Measurements from ENCODE around the gene LRRC59.

Gene LRRC59

GRCh38 chr17:50349243-50349600 lies 48.1 kb downstream of the LRRC59 start:
- whole genome bisulfite sequencing (ENCODE audit: insufficient coverage) = 100% methylated on average over 2 of the region's 5 CpGs
- H3K4me1 ChIP-seq (ENCODE audit: control extremely low read depth in 1 of 4, control insufficient read depth in 4 of 4, insufficient read depth in 4 of 4, low read length in 3 of 4) = peaks cover 0 to 30% (median 24%) of the 10 kb centered on the region in 4 experiments
- POLR2A ChIA-PET = no interaction called here
- H3K27me3 ChIP-seq (replicated peaks in 2 of 5; ENCODE audit: control insufficient read depth in 4 of 5, insufficient read depth in 5 of 5, low read length in 4 of 5) = no peaks in the 10 kb centered on the region
- no peak overlapping the region for H3K4me3 ChIP-seq (ENCODE audit: control insufficient read depth in 1 of 7, extremely low read depth in 1 of 7, insufficient read depth in 4 of 7, low read depth in 2 of 7, low read length in 6 of 7)
- CTCF ChIA-PET = interaction anchor here (1.4 to 5.3 kb wide), 2 partner anchors 12 to 33 kb away, joined by 3 to 27 read pairs; no protein-coding TSS in a partner anchor
- DNase-seq = no peak
- peaks cover 0 to 18% (median 10%) of the 10 kb centered on the region in 4 experiments for H3K36me3 ChIP-seq (ENCODE audit: control insufficient read depth in 4 of 4, insufficient read depth in 4 of 4, low read length in 3 of 4)
- H3K9me3 ChIP-seq (ENCODE audit: control extremely low read depth in 1 of 5, control insufficient read depth in 4 of 5, insufficient read depth in 2 of 5, low read depth in 1 of 5, low read length in 4 of 5) = no peaks in the 10 kb centered on the region
- H3K27ac ChIP-seq (ENCODE audit: insufficient read depth in 1 of 2, low read depth in 1 of 2, low read length in 2 of 2, poor library complexity in 1 of 2, severe bottlenecking in 2 of 2) = no peak overlapping the region

- DNase-seq = no peak
- Histone ChIP-seq H3K4me1 (ENCODE audit: control extremely low read depth in 1 of 4, control insufficient read depth in 4 of 4, insufficient read depth in 4 of 4, low read length in 3 of 4) (peaks cover 0 to 30% (median 24%) of the 10 kb centered on the region in 4 experiments), H3K4me3 (ENCODE audit: control insufficient read depth in 1 of 7, extremely low read depth in 1 of 7, insufficient read depth in 4 of 7, low read depth in 2 of 7, low read length in 6 of 7) (no peak overlapping the region), H3K27ac (ENCODE audit: insufficient read depth in 1 of 2, low read depth in 1 of 2, low read length in 2 of 2, poor library complexity in 1 of 2, severe bottlenecking in 2 of 2) (no peak overlapping the region), H3K9me3 (ENCODE audit: control extremely low read depth in 1 of 5, control insufficient read depth in 4 of 5, insufficient read depth in 2 of 5, low read depth in 1 of 5, low read length in 4 of 5) (no peaks in the 10 kb centered on the region), H3K36me3 (ENCODE audit: control insufficient read depth in 4 of 4, insufficient read depth in 4 of 4, low read length in 3 of 4) (peaks cover 0 to 16% (median 7%) of the 10 kb centered on the region in 4 experiments), H3K27me3 (replicated peaks in 2 of 5; ENCODE audit: control insufficient read depth in 4 of 5, insufficient read depth in 5 of 5, low read length in 4 of 5) (no peaks in the 10 kb centered on the region)
- POLR2A ChIA-PET = no interaction called here
- CTCF ChIA-PET = interaction anchor here (0.9 to 5.3 kb wide), 3 partner anchors 12 to 33 kb away, joined by 3 to 27 read pairs (median 3); no protein-coding TSS in a partner anchor
- 93% methylated on average over 3 of the region's 7 CpGs for WGBS (ENCODE audit: insufficient coverage)
Measured at GRCh38 chr17:50348522-50349242, 48.6 kb downstream of the LRRC59 start.

GRCh38 chr17:50347894-50348291 lies 49.4 kb downstream of the LRRC59 start:
- Histone ChIP-seq H3K27ac (ENCODE audit: insufficient read depth in 1 of 2, low read depth in 1 of 2, low read length in 2 of 2, poor library complexity in 1 of 2, severe bottlenecking in 2 of 2) (no peak overlapping the region), H3K4me3 (ENCODE audit: control insufficient read depth in 1 of 7, extremely low read depth in 1 of 7, insufficient read depth in 4 of 7, low read depth in 2 of 7, low read length in 6 of 7) (no peak overlapping the region), H3K4me1 (ENCODE audit: control extremely low read depth in 1 of 4, control insufficient read depth in 4 of 4, insufficient read depth in 4 of 4, low read length in 3 of 4) (peaks cover 0 to 30% (median 24%) of the 10 kb centered on the region in 4 experiments), H3K36me3 (ENCODE audit: control insufficient read depth in 4 of 4, insufficient read depth in 4 of 4, low read length in 3 of 4) (peaks cover 0 to 14% (median 2%) of the 10 kb centered on the region in 4 experiments), H3K27me3 (replicated peaks in 2 of 5; ENCODE audit: control insufficient read depth in 4 of 5, insufficient read depth in 5 of 5, low read length in 4 of 5) (no peaks in the 10 kb centered on the region), H3K9me3 (ENCODE audit: control extremely low read depth in 1 of 5, control insufficient read depth in 4 of 5, insufficient read depth in 2 of 5, low read depth in 1 of 5, low read length in 4 of 5) (no peaks in the 10 kb centered on the region)
- DNase-seq = no peak
- ChIA-PET CTCF (interaction anchor here (0.9 to 5.3 kb wide), 4 partner anchors 12 to 50 kb away, joined by 3 to 27 read pairs (median 4); no protein-coding TSS in a partner anchor), POLR2A (no interaction called here)
- WGBS (ENCODE audit: insufficient coverage) = 80% methylated on average over 1 of the region's 3 CpGs

GRCh38 chr17:50347117-50347893 lies 50.0 kb downstream of the LRRC59 start:
- peaks cover 0 to 8% (median 1%) of the 10 kb centered on the region in 4 experiments for H3K36me3 ChIP-seq (ENCODE audit: control insufficient read depth in 4 of 4, insufficient read depth in 4 of 4, low read length in 3 of 4)
- H3K4me1 ChIP-seq (ENCODE audit: control extremely low read depth in 1 of 4, control insufficient read depth in 4 of 4, insufficient read depth in 4 of 4, low read length in 3 of 4) = peaks cover 0 to 30% (median 24%) of the 10 kb centered on the region in 4 experiments
- DNase-seq = no peak
- POLR2A ChIA-PET = no interaction called here
- H3K9me3 ChIP-seq (ENCODE audit: control extremely low read depth in 1 of 5, control insufficient read depth in 4 of 5, insufficient read depth in 2 of 5, low read depth in 1 of 5, low read length in 4 of 5) = no peaks in the 10 kb centered on the region
- peak overlapping the region; percentile 67 to 89 (median 82) for H3K4me3 ChIP-seq (ENCODE audit: control insufficient read depth in 1 of 7, extremely low read depth in 1 of 7, insufficient read depth in 4 of 7, low read depth in 2 of 7, low read length in 6 of 7)
- 59% methylated on average over 13 of the region's 17 CpGs for WGBS (ENCODE audit: insufficient coverage)
- no peaks in the 10 kb centered on the region for H3K27me3 ChIP-seq (replicated peaks in 2 of 5; ENCODE audit: control insufficient read depth in 4 of 5, insufficient read depth in 5 of 5, low read length in 4 of 5)
- CTCF ChIA-PET = interaction anchor here (1.0 to 1.8 kb wide), 4 partner anchors 12 to 50 kb away, joined by 3 to 12 read pairs (median 4); partner anchors contain the start of gene LRRC59
- peak overlapping the region in 1 of 2 experiments; percentile 70 for H3K27ac ChIP-seq (ENCODE audit: insufficient read depth in 1 of 2, low read depth in 1 of 2, low read length in 2 of 2, poor library complexity in 1 of 2, severe bottlenecking in 2 of 2)

- no peaks in the 10 kb centered on the region for H3K27me3 ChIP-seq (replicated peaks in 2 of 5; ENCODE audit: control insufficient read depth in 4 of 5, insufficient read depth in 5 of 5, low read length in 4 of 5)
- WGBS (ENCODE audit: insufficient coverage) = 1% methylated on average over 39 of the region's 57 CpGs
- no peaks in the 10 kb centered on the region for H3K9me3 ChIP-seq (ENCODE audit: control extremely low read depth in 1 of 5, control insufficient read depth in 4 of 5, insufficient read depth in 2 of 5, low read depth in 1 of 5, low read length in 4 of 5)
- peaks cover 0 to under 1% (median 0%) of the 10 kb centered on the region in 4 experiments for H3K36me3 ChIP-seq (ENCODE audit: control insufficient read depth in 4 of 4, insufficient read depth in 4 of 4, low read length in 3 of 4)
- peak overlapping the region in 1 of 2 experiments; percentile 70 for H3K27ac ChIP-seq (ENCODE audit: insufficient read depth in 1 of 2, low read depth in 1 of 2, low read length in 2 of 2, poor library complexity in 1 of 2, severe bottlenecking in 2 of 2)
- CTCF ChIA-PET = interaction anchor here (0.7 to 1.8 kb wide), 5 partner anchors 8 to 51 kb away, joined by 3 to 12 read pairs (median 4); partner anchors contain the start of gene LRRC59
- POLR2A ChIA-PET = interaction anchor here (0.9 kb wide), 1 partner anchor 15 kb away, joined by 3 read pairs; no protein-coding TSS in a partner anchor
- H3K4me3 ChIP-seq (ENCODE audit: control insufficient read depth in 1 of 7, extremely low read depth in 1 of 7, insufficient read depth in 4 of 7, low read depth in 2 of 7, low read length in 6 of 7) = peak overlapping the region; percentile 67 to 89 (median 82)
- DNase-seq = peak in 2 of 3 donors; percentile 23 to 71
- peaks cover 0 to 30% (median 24%) of the 10 kb centered on the region in 4 experiments for H3K4me1 ChIP-seq (ENCODE audit: control extremely low read depth in 1 of 4, control insufficient read depth in 4 of 4, insufficient read depth in 4 of 4, low read length in 3 of 4)
Measured at GRCh38 chr17:50346313-50347116, 50.8 kb downstream of the LRRC59 start.

GRCh38 chr17:50345432-50346312 lies 51.7 kb downstream of the LRRC59 start, which contains the start of gene XYLT2:
Gene XYLT2, plus strand, starts transcription at chr17:50346126. Its CDS starts 15 bp downstream, at chr17:50346141.
- Histone ChIP-seq H3K27ac (ENCODE audit: insufficient read depth in 1 of 2, low read depth in 1 of 2, low read length in 2 of 2, poor library complexity in 1 of 2, severe bottlenecking in 2 of 2) (peak within 1 kb of the TSS in 1 of 2 experiments; percentile 70), H3K4me3 (ENCODE audit: control insufficient read depth in 1 of 7, extremely low read depth in 1 of 7, insufficient read depth in 4 of 7, low read depth in 2 of 7, low read length in 6 of 7) (peak within 1 kb of the TSS; percentile 67 to 89 (median 82)), H3K9me3 (ENCODE audit: control extremely low read depth in 1 of 5, control insufficient read depth in 4 of 5, insufficient read depth in 2 of 5, low read depth in 1 of 5, low read length in 4 of 5) (no peaks in the 10 kb centered on the region), H3K36me3 (ENCODE audit: control insufficient read depth in 4 of 4, insufficient read depth in 4 of 4, low read length in 3 of 4) (no peaks in the 10 kb centered on the region), H3K27me3 (replicated peaks in 2 of 5; ENCODE audit: control insufficient read depth in 4 of 5, insufficient read depth in 5 of 5, low read length in 4 of 5) (no peaks in the 10 kb centered on the region), H3K4me1 (ENCODE audit: control extremely low read depth in 1 of 4, control insufficient read depth in 4 of 4, insufficient read depth in 4 of 4, low read length in 3 of 4) (peaks cover 0 to 30% (median 24%) of the 10 kb centered on the region in 4 experiments)
- ChIA-PET POLR2A (interaction anchor here (0.9 kb wide), 1 partner anchor 16 kb away, joined by 3 read pairs; no protein-coding TSS in a partner anchor), CTCF (interaction anchor here (0.7 to 1.8 kb wide), 2 partner anchors 9 to 16 kb away, joined by 5 to 12 read pairs; no protein-coding TSS in a partner anchor)
- peak; percentile 83 to 94 (median 91) for DNase-seq
- 8% methylated on average over 44 of the region's 87 CpGs for WGBS (ENCODE audit: insufficient coverage)

All from common myeloid progenitor, CD34-positive (primary cell).